GM21381 (cell line): ENCODE results near the gene DNM2.
"Not testable (repeated sequence)": the region's sequence is repeated elsewhere in the genome, so short reads cannot be mapped to it uniquely, and the experiment has no call there.

ENCODE experiments used
- ATAC-seq: cut with Tn5 transposase; IDR thresholded peaks from one replicate; pipeline ENCODE4 v1.9.1; 2021; ENCODE audit warnings: mild to moderate bottlenecking, moderate library complexity; ENCODE audit not compliant: unreplicated experiment

The DNM2 gene

DNA sequence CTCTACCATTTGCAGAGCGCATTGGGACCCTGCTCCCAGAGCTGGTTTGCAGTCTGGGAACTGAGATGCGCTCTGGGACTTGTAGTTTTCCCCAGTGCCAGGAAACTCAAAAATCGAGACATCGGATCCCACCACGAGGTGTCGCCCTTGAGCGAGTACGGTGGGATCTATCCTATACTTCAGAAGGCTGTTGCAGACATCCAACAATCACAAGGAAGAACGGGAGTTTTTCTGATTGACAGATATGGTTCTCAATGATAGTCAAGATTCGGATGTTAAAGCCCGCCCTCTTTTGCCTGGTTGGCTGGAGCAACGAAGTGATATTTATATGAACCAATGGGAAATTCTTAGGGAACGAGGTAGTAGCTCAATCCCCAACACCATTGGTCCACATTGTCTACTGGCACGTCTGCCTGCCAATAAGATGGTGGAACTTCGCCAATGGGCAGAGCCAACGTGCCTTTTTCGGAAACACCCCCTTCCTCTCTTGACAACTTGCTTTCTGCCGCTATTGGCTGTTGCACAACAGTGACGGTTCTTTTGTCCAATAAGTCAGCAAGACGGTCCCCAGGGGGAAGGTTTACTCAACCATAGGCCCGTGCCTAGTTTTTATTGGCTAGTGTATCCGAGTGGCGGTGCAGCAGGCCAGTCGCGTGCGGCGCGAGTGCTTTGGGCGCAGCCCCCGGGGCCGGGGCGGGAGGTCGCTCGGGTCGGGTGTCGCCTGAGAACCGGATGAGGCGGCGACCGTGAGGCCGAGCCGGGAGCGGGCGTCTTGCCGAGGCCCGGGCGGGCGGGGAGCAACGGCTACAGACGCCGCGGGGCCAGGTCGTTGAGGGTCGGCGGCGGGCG, at the start of gene DNM2:
DNM2 (plus strand) TSS at position 724 of the 849 bp plus-strand sequence. CDS start 164 bp downstream, outside the sequence.
- peak; percentile 82 for ATAC-seq

DNA sequence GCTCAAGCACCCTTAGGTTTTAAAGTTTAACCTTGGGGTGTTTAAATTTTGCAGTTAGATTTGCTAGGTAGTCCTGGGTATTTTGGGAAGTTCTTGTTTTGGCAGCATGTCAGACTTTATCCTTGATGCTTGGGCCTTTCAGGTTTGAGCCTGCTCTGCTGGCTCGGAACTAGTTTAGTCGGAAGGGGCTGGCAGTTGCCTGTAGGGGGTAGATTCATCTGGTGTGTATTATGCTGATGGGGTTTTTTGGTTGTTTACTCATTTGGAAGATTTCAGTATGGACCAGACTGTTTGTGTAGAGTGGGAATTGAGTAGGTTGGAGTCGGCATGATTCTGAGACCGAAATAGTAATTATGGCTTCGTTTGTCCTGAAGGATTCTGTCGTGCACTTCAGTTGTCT, 48.6 kb upstream of the DNM2 start:
- ATAC-seq, result no peak

DNA sequence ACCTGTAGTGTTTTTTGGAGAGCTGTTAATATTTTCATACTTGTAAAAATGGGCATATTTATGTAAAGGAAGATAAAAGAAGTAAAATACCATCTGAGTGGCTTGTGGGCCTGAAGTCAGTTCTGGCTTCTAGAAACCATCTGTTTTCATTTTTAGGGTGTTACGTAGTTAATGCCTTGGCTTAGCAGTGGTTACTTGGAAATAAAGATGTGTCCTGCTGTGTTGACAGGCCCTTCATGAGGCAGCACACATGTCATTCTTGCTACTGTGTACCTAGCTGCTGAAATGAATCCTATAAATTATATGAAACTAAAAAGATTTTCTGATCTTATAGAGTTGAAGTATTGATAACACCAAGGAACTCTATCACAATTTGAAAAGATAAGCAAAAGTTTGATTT, 47.7 kb upstream of the DNM2 start:
- no peak for ATAC-seq

DNA sequence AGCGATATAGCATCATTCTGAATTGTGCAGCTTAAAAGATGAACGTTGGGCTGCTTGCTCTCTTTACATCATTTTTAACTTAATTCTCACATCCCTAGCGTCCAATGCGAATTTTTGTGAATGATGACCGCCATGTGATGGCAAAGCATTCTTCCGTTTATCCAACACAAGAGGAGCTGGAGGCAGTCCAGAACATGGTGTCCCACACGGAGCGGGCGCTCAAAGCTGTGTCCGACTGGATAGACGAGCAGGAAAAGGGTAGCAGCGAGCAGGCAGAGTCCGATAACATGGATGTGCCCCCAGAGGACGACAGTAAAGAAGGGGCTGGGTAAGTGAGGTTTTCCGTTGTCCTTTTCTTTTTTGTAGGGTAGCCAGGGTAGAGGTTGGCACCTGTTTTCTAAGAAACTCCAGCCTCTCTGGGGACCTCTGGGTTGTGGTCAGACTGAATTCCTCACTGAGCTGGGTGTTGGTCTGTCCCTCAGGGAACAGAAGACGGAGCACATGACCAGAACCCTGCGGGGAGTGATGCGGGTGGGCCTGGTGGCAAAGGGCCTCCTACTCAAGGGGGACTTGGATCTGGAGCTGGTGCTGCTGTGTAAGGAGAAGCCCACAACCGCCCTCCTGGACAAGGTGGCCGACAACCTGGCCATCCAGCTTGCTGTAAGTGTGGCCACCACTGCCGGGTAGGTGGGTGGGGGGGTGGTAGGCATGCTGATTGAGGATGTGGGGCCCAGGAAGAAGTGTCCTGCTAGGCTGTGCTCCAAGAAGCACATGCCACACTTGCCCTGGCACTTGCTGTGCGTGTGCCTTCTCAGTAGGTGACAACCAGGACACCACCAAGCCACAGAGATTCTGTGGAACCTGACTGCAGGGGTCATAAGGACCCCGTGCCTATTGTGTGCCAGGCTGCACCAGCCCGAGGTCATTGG, 46.7 kb upstream of the DNM2 start:
- ATAC-seq, result no peak

DNA sequence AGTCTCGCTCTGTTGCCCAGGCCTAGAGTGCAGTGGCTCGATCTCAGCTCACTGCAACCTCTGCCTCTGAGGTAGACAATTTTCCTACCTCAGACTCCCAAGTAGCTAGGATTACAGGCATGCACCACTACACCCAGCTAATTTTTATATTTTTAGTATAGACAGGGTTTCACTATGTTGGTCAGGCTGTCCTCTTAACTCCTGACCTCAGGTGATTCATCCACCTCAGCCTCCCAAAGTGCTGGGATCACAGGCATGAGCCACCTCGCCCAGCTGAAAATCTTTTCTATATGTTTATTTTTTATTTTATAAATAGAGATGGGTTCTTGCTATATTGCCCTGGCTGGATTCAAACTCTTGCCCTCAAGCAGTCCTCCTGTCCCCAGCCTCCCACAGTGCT, 46.0 kb upstream of the DNM2 start:
- ATAC-seq, result not testable (repeated sequence)

DNA sequence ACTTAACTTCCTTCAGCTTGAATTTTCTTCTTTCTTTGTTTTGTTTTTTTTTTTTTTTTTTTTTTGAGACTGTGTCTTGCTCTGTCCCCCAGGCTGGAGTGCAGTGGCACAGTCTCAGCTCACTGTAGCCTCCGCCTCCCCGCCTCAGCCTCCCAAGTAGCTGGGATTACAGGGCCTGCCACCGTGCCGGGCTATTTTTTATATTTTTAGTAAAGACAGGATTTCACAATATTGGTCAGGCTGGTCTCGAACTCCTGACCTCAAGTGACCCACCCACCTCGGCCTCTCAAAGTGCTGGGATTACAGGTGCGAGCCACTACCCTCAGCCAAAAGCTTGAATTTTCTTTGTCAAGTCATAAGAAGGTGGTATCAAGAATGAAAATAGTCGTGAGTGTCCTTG, 42.7 kb upstream of the DNM2 start:
- not testable (repeated sequence) for ATAC-seq

DNA sequence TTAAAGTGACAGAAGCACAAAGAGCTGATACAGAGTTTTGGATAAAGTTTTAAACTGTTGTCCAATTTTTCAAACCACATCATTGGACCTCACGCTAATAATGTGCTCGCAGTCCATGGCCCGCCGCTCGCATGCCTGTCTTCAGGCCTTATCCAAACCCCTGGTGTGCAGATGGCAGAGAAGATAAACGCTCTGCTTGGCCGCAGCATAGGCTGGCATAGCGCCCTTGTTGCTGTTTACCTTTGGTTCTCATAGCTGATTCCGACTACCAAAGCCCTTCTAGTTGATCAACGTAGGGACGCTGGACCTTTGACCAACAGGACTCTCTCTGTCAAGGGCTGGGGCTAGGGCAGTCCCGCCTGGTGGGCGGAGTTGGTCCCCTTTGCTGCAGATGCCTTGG, 40.1 kb upstream of the DNM2 start:
- ATAC-seq, result no peak

DNA sequence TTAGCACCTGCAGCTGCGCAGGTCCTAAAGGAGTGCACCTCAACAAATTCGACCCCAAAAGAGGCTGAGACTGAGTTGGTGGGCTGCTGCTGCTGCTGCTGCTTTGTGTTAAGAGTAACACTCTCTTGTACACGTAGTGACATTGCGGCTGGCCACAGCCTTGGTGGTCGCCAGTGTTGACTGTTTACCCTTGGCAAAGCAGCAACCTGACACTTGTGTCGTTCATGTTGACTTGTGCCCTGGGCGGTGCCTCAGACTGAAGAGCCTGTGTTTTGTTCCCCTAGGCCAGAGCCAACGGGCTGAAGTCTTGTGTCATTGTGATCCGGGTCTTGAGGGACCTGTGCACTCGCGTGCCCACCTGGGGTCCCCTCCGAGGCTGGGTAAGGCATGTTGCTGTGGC, 39.1 kb upstream of the DNM2 start:
- ATAC-seq, result no peak

DNA sequence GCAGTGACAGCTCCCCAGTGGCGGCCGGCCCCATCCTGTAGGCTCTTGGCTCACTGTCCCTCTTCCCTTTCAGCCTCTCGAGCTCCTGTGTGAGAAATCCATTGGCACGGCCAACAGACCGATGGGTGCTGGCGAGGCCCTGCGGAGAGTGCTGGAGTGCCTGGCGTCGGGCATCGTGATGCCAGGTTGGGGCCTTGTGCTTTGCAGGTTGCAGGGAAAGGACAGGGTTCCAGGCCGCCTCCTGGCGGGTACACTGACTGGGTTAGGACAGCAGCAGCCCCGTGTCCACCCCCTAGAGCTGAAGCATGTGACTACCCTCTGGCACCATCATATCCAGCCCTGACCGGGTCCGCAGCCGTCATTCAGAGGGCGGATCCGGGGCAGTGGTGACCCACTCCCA, 38.1 kb upstream of the DNM2 start:
- no peak for ATAC-seq

DNA sequence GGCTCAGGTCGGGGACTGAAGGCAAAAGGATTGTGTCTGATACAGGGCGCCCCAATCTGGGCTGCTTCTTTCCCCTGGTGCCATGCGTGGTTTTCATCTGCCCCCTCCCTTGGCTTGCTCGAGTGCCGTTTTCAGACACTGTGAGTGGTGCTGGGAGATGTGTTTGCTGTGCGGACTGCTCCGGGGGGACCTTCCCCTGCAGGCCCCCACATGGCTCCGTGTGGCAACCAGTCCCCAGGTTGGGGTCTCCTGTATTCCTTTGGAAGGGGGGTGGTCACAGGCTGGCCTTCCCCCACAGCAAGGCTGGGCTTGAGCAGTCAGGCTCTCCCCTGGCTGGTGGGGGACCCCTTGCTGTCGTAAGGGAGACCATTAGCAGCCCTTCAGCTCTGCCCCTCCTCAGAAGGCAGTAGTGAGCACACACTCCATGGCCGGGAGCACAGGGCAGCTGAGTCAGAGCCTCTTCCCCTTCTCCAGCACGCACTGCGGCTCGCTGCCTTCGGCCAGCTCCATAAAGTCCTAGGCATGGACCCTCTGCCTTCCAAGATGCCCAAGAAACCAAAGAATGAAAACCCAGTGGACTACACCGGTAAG, 37.2 kb upstream of the DNM2 start:
- ATAC-seq, result no peak

DNA sequence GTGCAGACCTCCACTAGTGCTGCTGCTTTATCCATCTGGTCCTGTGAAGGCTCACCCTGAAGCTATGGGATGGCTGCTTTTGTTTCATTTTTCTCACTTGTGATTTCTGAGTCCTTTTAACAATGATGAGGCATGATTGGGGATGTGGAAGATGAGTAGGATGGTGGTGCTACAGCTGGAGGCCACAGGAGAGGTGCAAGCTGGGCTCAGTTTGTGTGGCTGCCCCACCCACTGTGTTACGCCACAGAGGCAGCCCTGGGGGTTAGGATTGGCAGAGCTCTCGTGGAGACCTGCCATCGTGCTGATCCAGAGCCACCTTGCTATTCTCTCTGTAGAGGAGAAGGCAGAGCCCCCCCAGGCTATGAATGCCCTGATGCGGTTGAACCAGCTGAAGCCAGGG, 36.2 kb upstream of the DNM2 start:
- no peak for ATAC-seq

DNA sequence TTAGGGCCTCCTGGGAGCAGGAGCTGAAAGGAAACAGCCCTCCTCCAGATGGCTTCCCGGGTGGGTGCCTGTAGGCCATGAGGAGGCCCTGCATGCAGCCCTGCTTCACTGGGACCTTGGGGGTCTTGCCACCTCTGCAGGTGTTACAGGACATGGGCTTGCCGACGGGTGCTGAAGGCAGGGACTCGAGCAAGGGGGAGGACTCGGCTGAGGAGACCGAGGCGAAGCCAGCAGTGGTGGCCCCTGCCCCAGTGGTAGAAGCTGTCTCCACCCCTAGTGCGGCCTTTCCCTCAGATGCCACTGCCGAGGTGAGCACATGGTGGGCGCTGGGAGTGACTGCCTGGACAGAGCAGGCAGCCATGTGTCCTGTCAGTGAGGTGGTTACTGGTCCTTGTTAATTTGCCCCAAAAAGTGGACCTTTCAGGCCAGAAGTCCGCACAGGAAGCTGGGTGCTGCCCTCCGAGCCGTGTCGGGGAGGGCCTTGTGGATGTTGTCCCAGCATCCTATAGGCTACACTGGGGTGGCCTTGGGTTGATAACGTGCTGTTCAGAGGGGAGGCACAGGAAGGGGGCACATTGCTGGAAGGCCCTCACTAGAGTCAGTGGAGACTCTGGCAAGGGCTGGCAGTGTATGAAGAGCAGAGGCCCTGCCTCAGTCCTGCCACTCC, 35.3 kb upstream of the DNM2 start:
- no peak for ATAC-seq

DNA sequence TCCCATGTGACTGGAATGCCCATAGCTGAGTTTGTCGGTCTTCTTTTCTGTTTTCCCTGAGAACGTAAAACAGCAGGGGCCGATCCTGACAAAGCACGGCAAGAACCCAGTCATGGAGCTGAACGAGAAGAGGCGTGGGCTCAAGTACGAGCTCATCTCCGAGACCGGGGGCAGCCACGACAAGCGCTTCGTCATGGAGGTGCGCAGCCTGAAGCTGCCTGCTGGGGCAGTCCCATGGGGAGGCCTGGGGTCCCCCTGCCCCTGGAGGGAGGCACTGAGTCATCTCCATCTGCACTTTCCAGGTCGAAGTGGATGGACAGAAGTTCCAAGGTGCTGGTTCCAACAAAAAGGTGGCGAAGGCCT, 34.8 kb upstream of the DNM2 start:
- ATAC-seq, result no peak

DNA sequence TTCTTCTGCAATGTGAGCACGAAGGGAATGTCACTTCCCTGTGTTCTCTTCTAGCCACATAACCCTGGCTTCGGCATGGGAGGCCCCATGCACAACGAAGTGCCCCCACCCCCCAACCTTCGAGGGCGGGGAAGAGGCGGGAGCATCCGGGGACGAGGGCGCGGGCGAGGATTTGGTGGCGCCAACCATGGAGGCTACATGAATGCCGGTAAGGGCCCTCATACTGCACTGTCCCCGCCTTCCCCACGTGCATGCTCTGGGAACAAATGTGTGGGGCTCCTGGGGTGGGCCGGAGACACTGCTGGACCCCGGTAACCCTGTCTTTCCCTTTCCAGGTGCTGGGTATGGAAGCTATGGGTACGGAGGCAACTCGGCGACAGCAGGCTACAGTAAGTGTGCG, 34.3 kb upstream of the DNM2 start:
- ATAC-seq, result no peak

DNA sequence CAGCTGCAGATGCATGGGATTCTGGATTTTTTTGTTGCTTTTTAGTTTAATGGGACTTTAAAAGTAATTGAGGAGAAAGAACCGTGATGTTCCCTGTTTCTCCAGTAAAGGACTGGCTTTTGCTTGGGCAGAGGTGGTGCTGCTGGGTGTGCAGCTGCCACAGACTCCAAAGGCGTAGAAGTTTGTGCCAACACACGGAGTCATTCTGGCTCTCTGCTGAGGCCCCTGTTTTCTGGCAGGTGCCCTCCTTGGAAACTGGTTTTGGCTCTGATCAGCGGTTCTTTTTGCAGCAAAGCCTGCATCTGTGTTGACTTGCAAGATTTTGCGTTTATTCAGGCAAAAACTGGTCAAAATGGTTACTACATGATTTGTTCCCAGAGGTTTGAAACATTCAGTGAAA, 32.7 kb upstream of the DNM2 start:
- no peak for ATAC-seq

DNA sequence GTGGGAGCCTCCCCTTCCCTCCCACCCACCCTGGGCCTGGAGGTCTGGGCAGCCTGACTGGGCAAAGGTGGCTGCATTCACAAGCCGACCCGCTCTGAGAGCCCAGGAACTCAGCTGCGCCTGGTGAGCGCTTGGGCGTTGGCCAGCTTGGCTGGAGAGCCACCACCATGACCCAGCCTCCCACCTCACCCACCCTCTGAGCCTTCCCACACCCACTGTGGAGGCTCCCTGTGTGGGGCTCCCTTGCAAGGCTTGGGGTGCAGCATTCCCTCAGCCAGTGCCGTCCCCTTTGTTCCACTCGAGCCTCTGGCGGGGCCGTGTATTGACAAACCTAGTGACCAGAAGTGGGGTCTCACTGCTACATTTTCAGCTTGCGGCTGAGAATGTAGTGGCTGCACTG, 31.7 kb upstream of the DNM2 start:
- ATAC-seq, result no peak

DNA sequence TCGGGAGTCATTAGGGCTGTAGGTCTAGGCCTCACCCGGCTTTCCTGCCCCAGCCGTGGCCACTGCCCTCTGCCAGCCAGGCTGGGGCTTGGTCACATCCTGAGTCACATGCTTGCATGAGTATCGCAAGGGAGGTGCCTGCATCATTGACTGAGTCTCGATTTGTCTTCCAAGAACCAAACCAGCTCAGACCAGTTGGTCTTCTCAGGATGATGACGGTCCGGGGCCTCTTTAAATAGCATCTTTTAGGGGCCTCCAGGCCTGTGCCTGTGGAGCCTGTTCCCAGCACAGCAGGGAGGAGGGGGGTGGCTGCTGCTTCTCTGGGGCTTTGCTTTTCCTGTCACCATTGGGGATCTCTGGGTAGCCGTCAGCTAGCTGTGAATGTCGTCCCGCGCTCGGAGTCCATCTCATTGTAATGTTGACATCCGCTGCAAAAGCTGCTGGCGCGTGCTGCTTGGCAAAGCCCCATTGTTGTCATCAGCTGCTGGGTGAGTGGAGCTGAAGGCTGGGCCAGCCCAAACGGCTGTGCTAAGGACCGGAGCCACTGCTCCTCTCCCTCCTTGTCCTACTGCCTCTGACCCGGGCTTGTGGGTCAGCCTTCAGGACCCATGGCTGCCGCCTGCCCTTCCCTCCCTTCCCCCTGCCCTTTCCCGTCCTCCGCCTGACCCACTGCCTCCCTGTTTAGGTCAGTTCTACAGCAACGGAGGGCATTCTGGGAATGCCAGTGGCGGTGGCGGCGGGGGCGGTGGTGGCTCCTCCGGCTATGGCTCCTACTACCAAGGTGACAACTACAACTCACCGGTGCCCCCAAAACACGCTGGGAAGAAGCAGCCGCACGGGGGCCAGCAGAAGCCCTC, 31.0 kb upstream of the DNM2 start:
- no peak for ATAC-seq

DNA sequence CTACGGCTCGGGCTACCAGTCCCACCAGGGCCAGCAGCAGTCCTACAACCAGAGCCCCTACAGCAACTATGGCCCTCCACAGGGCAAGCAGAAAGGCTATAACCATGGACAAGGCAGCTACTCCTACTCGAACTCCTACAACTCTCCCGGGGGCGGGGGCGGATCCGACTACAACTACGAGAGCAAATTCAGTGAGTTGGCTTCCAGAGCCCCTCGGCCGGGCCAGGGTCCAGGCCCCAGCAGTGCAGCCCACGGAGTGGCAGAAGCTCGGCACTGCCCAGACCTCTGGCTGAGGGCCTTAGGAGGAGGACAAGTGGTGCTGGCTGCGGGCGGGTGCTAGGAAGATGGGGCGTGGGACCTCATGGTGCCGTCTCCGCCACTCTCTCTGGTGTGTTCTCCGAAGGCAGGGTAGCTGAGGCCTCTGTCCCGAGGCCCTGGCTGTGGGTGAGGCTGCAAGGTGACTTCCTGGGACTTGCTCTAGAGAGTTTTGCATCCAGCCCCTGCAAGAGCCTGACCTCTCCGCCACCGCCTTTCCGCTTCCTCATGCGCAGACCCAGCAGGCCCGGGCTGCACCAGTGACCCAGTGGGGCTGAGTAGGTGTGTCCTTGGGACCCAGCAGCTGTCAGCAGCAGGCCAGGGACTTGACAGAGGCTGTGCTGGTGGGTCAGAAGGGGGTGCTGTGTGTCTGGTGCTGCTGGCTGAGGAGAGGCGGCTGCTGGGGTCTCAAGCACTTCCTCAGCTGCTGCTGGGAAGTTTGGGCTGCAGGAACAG, 30.2 kb upstream of the DNM2 start:
- ATAC-seq, result no peak

DNA sequence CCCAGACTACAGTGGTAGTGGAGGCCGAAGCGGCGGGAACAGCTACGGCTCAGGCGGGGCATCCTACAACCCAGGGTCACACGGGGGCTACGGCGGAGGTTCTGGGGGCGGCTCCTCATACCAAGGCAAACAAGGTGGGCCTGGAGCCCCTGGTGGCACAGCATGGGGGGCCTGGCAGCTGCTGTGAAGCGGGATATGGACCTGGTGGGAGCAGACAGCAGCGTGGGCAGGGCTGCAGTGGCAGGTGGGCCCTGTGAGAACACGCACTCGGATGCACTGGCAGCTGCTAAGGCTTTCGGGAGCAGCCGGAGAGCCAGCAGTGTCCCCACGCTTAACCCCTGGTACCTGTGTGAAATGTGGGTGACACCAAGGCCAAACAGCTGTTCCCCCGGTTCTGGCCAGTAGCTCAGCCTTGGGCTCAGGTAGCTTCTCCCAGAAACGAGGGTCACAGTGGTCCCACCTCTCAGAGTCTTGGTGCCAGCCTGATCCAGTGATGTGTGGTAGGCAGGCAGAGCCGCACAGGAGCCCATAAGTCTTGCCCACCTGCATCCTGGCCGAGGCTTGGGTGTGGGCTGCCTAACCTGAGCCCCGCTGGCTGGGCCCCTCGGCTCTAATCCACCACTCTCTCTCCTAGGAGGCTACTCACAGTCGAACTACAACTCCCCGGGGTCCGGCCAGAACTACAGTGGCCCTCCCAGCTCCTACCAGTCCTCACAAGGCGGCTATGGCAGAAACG, 29.2 kb upstream of the DNM2 start:
- no peak for ATAC-seq
